HG02938 (cell line): ENCODE measurements around the gene VWA8.

Experiments
- ATAC-seq: cut with Tn5 transposase; IDR thresholded peaks from one replicate; pipeline ENCODE4 v1.9.1; 2021; ENCODE audit warnings: mild to moderate bottlenecking, moderate library complexity; ENCODE audit not compliant: unreplicated experiment

The VWA8 gene

GRCh38 chr13:41696163-41697003 is 264.5 kb downstream of the VWA8 start:
- no peak for ATAC-seq

- peak; percentile 82 for ATAC-seq
Measured at GRCh38 chr13:41694545-41695301, 266.2 kb downstream of the VWA8 start.

- no peak for ATAC-seq
Measured at GRCh38 chr13:41693434-41693833, 267.5 kb downstream of the VWA8 start.

- ATAC-seq, result no peak
Measured at GRCh38 chr13:41691274-41691673, 269.6 kb downstream of the VWA8 start.

- ATAC-seq, result no peak
Measured at GRCh38 chr13:41682766-41683165, 278.1 kb downstream of the VWA8 start.

- no peak for ATAC-seq
Measured at GRCh38 chr13:41682001-41682400, 278.9 kb downstream of the VWA8 start.

GRCh38 chr13:41681587-41681986 is 279.3 kb downstream of the VWA8 start:
- ATAC-seq, result no peak

- no peak for ATAC-seq
Measured at GRCh38 chr13:41680900-41681299, 280.0 kb downstream of the VWA8 start.

- no peak for ATAC-seq
Measured at GRCh38 chr13:41678848-41679247, 282.1 kb downstream of the VWA8 start.

GRCh38 chr13:41678249-41678648 is 282.7 kb downstream of the VWA8 start:
- ATAC-seq, result no peak

- ATAC-seq, result no peak
Measured at GRCh38 chr13:41675306-41675705, 285.6 kb downstream of the VWA8 start.

GRCh38 chr13:41674246-41674645 is 286.7 kb downstream of the VWA8 start:
- no peak for ATAC-seq

- no peak for ATAC-seq
Measured at GRCh38 chr13:41673640-41674039, 287.3 kb downstream of the VWA8 start.

GRCh38 chr13:41670873-41671443 is 290.0 kb downstream of the VWA8 start:
- no peak for ATAC-seq

GRCh38 chr13:41668130-41668757 is 292.7 kb downstream of the VWA8 start:
- ATAC-seq, result peak; percentile 77

- no peak for ATAC-seq
Measured at GRCh38 chr13:41666644-41667043, 294.3 kb downstream of the VWA8 start.

GRCh38 chr13:41660411-41660810 is 300.5 kb downstream of the VWA8 start:
- ATAC-seq, result no peak

GRCh38 chr13:41658057-41658661 is 302.8 kb downstream of the VWA8 start:
- no peak for ATAC-seq

- ATAC-seq, result no peak
Measured at GRCh38 chr13:41655997-41656396, 304.9 kb downstream of the VWA8 start.

- no peak for ATAC-seq
Measured at GRCh38 chr13:41654796-41655195, 306.1 kb downstream of the VWA8 start.
